HG03558 (cell line): ENCODE measurements around the gene SERPINA3.
"Not testable (repeated sequence)": the region's sequence is repeated elsewhere in the genome, so short reads cannot be mapped to it uniquely, and the experiment has no call there.

Source experiments
- ATAC-seq: cut with Tn5 transposase; IDR thresholded peaks from one replicate; pipeline ENCODE4 v1.9.1; 2021; ENCODE audit warnings: moderate number of reproducible peaks; ENCODE audit not compliant: unreplicated experiment; ENCODE audit errors: extremely low read depth

Gene SERPINA3

DNA sequence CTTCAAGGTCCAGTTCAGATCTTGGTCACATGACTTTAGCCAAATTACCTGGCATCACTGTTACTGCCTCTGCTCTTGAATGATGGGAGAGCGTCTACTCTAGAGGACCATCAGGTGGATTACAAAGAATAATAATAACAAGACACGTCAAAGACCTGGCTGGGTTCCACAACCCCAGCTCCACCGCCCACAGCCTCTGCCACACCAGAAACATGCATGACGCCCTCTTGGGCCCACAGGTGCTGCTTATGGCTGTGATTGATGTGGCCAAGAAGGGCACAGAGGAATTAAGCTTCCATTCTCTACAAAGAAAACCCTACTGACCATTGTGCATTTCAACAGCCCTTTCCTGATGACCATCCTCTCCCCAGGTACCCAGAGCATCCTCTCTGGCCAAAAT lies 18.2 kb downstream of the SERPINA3 start:
- no peak for ATAC-seq

- ATAC-seq, result no peak
Measured at GRCh38 chr14:94631050-94631449, 18.9 kb downstream of the SERPINA3 start.

- ATAC-seq, result no peak
Measured at GRCh38 chr14:94631536-94632304, 19.5 kb downstream of the SERPINA3 start.

DNA sequence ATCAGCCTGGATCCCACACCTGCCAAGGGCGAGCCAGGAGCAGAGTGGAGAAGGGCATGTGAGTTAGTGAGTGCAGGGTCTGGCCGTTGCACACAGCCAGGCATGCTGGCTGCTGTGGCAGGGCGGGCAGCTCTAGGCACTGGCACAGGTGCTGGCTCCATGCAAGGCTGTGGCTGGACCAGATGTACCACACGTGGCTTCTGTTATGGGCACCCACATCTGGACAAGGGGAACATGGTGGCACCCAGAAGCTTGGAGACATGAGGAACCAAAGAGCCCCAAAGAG lies 20.1 kb downstream of the SERPINA3 start:
- ATAC-seq, result no peak

DNA sequence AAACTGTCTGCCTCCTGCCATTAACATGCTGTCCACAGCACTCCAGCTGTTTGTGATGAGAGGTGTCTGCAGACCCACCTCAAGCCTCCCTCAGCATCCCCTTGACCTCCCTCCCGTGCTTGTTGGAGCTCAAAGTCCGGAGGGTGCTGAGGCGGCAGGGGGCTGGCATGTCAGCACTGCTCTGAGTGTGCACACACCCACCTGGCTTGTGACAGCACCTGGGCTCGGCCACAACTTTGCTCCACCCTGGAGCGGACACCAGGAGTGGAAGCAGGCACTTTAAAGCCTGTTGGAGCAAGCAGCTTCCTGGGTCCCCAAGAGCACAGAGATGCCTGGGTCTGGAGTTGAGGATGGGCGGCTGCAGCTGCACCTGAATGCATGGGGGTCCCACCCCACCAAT lies 20.9 kb downstream of the SERPINA3 start:
- no peak for ATAC-seq

DNA sequence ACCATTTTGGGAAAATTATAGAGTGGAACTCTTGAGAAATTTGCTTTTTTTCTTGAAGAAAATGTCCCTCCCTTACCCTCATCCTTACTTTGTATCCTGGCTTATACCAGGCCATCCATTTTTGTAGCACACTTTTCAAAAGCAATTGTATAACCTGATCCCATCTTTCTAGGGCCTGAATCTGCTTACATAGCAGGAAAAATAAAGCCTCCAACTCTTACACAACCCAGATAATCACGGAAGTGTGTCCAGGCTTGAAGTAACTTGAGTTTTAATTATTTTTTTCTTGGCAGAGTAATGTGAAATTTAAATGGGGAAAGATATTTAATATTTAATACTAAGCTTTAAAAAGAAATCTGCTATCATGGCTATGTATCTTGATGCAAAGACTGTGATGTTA lies 23.0 kb downstream of the SERPINA3 start:
- no peak for ATAC-seq

- ATAC-seq, result no peak
Measured at GRCh38 chr14:94636744-94637412, 24.7 kb downstream of the SERPINA3 start.

GRCh38 chr14:94637814-94638213 lies 25.6 kb downstream of the SERPINA3 start:
- ATAC-seq, result not testable (repeated sequence)

- ATAC-seq, result no peak
Measured at GRCh38 chr14:94638339-94638738, 26.1 kb downstream of the SERPINA3 start.

DNA sequence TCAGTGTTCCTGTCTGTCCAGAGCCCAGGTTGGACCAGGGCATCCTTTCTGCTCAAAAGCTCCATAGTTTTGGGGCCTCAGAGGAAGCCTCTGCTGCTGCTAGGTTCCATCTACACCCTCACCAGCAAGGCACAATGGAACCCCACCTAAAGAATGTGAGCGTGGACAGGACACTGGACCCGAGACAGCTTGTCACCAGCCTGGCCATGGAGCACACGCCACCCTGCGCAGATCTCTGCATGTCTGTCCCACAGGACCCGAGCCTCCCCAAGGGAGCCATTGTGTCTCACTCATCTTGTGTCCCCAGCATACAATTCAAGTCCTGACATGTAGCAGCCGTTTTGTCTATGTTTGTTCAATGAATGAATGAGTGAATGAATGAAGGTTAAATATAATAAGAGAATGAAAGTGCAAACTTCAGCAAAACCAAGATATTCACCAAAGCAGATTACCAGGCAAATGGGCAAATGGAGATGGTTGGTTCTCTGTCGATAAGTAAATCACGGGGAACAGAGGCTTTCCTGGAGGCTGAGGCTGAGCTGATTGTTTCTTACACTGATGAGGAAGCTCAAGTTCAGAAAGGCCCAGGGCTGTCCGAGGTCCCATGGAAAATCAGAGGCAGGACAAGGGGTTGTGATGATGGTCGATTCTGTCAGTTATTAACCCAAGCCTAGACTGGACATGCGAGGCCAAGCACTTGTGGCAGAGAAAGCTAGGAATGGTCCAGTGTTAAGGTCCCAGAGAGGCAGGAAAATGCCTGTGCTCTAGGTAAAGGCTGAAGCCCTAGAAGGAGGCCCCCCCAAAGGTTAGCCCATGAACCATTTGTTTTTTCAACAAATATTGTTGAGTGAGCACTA lies 27.0 kb downstream of the SERPINA3 start:
- ATAC-seq, result no peak

DNA sequence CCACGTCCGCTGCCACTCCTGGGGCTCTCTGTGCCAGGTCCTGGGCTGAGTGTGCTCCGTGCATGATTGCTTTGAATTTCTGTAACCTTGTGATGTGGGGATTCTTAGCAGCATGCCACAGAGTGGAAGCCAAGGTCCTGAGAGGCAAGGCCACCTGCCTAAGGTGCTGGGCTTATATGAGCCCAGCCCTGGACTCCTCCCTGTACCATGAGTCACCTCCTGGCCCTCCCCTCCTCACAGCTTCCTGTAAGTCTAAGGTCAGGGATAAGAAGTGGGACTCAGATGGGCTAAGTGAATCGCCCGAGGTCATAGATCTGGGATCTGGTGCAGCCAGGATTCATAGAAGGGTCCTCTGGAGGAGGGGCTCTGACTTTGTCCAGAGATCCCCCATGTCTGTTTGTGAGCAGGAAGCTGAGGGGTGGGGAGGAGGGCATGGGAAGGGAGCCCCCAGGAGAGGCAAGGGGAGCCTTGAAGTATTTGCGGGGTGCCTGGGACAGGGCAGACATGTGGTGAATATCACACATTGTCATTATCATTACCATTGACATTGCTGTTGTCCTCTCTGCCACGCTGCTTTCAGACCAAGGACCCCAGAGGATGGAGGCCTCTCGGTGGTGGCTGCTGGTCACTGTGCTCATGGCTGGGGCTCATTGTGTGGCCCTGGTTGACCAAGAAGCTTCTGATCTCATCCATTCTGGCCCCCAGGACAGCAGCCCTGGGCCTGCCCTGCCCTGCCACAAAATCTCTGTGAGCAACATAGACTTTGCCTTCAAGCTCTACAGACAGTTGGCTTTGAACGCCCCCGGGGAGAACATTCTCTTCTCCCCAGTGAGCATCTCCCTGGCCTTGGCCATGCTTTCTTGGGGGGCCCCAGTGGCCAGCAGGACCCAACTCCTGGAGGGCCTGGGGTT lies 28.8 kb downstream of the SERPINA3 start:
- no peak for ATAC-seq

GRCh38 chr14:94641632-94641955 lies 29.4 kb downstream of the SERPINA3 start:
- ATAC-seq, result no peak

DNA sequence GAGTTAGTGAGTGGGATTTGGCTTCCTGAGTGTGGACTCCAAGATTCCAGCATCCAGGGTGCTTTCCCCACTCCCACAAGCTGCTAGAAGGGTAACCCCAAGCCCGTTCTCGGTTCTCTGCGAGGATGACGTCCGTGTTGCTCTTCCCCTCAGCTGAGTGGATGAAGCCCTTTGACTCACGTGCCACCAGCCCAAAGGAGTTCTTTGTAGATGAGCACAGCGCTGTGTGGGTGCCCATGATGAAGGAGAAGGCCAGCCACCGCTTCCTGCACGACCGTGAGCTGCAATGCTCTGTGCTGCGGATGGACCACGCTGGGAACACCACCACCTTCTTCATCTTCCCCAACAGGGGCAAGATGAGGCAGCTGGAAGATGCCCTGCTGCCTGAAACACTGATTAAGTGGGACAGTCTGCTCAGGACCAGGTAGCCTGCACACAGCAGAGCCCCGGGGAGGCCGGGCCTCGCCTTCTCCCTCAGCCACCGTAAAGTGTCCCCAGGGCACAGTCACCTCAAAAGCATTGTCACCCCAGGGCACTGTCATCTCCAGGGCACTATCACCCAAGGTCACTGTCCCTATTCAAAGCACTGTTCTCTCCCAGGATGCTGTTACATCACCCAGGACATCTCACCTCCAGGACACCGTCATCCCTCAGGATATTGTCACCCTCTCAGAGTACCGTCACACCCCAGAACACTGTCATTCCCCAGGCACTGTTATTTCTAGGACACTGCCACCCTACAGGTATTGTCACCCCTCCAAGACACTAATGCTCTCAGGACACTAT lies 31.3 kb downstream of the SERPINA3 start:
- no peak for ATAC-seq

DNA sequence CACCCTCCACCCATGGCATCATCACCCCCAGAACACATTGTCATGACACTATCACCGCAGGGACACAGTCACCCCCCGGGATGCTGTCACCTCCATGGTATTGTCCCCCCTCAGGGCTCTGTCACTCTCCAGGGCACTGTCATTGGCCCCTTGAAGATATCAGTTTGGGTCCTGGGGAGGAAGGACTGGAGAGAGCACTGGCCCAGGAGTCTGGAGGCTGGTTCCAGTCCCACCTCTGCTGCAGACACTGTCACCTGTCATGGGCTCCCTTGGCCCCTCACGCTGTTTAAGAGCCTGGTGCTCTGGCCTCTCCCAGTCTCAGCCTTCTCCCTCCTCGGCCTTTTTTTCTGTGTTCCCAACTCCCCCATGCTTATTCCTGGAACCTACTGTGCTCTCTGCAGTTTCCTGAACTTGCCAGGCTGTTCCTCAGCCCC lies 31.9 kb downstream of the SERPINA3 start:
- ATAC-seq, result no peak

- ATAC-seq, result no peak
Measured at GRCh38 chr14:94646066-94646465, 33.9 kb downstream of the SERPINA3 start.

GRCh38 chr14:94646481-94646880 lies 34.3 kb downstream of the SERPINA3 start:
- ATAC-seq, result no peak

DNA sequence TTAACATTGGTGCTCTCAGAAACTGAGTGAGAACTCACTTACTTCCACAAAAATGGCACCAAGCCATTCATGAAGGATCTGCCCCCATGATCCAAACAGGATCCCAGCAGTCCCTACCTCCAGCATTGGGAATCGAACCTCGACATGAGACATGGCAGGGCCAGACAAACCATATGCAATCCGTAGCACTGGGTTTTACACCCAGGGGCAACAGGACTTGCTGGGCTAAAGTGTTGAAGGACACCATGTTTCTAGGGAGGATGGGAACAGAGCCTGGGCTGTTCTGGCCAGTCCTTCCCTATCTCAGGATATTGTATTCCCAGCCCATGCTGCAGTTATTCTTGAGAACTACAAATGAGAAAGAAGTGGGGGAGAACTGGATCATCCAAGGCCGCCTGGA lies 36.6 kb downstream of the SERPINA3 start:
- no peak for ATAC-seq

GRCh38 chr14:94649543-94650443 lies 37.6 kb downstream of the SERPINA3 start:
- no peak for ATAC-seq

DNA sequence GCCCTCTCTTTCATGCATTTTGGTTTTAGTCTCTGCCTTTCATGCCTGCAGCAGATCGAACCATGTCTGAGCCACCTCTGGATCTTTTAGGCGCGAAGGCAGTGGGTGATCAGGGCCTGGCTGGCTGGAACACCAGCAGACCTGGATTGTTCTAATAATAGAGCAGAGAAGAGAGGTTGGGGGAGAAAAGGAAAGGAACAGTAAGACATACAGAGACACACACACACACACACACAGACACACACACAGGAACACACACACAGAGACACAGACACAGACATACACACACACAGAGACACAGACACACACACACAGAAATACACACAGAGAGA lies 38.2 kb downstream of the SERPINA3 start:
- ATAC-seq, result no peak
